NCI-H345 (cell line): ENCODE data around the gene STAB1.

Experiments
- DNase-seq: peaks from one replicate; lab custom pipeline; 2025; lab: John Stamatoyannopoulos, UW

STAB1 gene

GRCh38 chr3:52536369-52537164, 41.4 kb downstream of the STAB1 start, which contains the start of gene UQCC5:
TSS of gene UQCC5 (plus strand) at chr3:52536605. CDS start at chr3:52536756, 151 bp downstream.
- peak; percentile 97 for DNase-seq

- DNase-seq: peak; percentile 11
These were observed 42.1 kb downstream of the STAB1 start for GRCh38 chr3:52537165-52537620.

GRCh38 chr3:52537726-52538421, 42.7 kb downstream of the STAB1 start:
- DNase-seq: no peak

- no peak for DNase-seq
These were observed 44.0 kb downstream of the STAB1 start for GRCh38 chr3:52539010-52539653.

GRCh38 chr3:52541050-52541449, 45.9 kb downstream of the STAB1 start:
- no peak for DNase-seq

GRCh38 chr3:52544937-52545336, 49.8 kb downstream of the STAB1 start:
- DNase-seq: no peak

GRCh38 chr3:52546111-52546901, 51.2 kb downstream of the STAB1 start:
- no peak for DNase-seq

- DNase-seq: no peak
These were observed 52.0 kb downstream of the STAB1 start for GRCh38 chr3:52547143-52547542.

- DNase-seq: no peak
These were observed 56.0 kb downstream of the STAB1 start for GRCh38 chr3:52551118-52551517.

- DNase-seq: no peak
These were observed 57.0 kb downstream of the STAB1 start for GRCh38 chr3:52552089-52552488.

- no peak for DNase-seq
These were observed 59.1 kb downstream of the STAB1 start for GRCh38 chr3:52554026-52554755.

GRCh38 chr3:52555056-52555455, 59.9 kb downstream of the STAB1 start:
- no peak for DNase-seq

GRCh38 chr3:52557011-52557960, 62.1 kb downstream of the STAB1 start:
- DNase-seq: no peak

GRCh38 chr3:52558436-52558835, 63.3 kb downstream of the STAB1 start:
- DNase-seq: no peak

- no peak for DNase-seq
These were observed 66.0 kb downstream of the STAB1 start for GRCh38 chr3:52561028-52561747.

- DNase-seq: no peak
These were observed 68.8 kb downstream of the STAB1 start for GRCh38 chr3:52563984-52564383.

GRCh38 chr3:52568069-52568468, 72.9 kb downstream of the STAB1 start:
- no peak for DNase-seq

- DNase-seq: no peak
These were observed 74.9 kb downstream of the STAB1 start for GRCh38 chr3:52570076-52570475.

- DNase-seq: no peak
These were observed 77.1 kb downstream of the STAB1 start for GRCh38 chr3:52572221-52572620.
